Measurements from ENCODE around the gene PDHX.

- no peak for TF ChIP-seq EZH2 (IDR thresholded peaks at IDR 0.05; ENCODE audit: low read length)
- no peak for TF ChIP-seq CTCF (optimal IDR thresholded peaks at IDR 0.05 in 1 of 3, IDR thresholded peaks at IDR 0.05 in 1 of 3, conservative IDR thresholded peaks at IDR 0.05 in 1 of 3; ENCODE audit: extremely low read depth in 1 of 3, insufficient read depth in 2 of 3, low read length in 3 of 3)
Observed at GRCh38 chr11:34978236-34979191, 62.1 kb downstream of the PDHX start.

Data from keratinocyte (primary cell).